Psoas muscle (tissue), 8 donors: ENCODE results near the gene CUX1. TPM values are rescaled to one million over a fixed set of nuclear protein-coding genes. Genes with fewer than 3 reads are reported as not detected.
A peak's percentile ranks its signal among the peaks of the same experiment; 100 is the strongest.

Source experiments
- ATAC-seq, 4 donors: fragments of 200-7000 bp; cut with Tn5 transposase; one replicate each; pipeline ENCODE4 v1.9.1; 2020; ENCODE audit warnings: moderate library complexity in 3 of 4, mild to moderate bottlenecking in 2 of 4
- DNase-seq, 2 donors: peaks; one replicate each; pipeline ENCODE4 v3.0.0-alpha.2; 2020
- H3K27ac ChIP-seq: fragments of 200-600 bp; one replicate; pipeline ENCODE4 v1.8.0; 2022
- H3K27me3 ChIP-seq, 3 donors: fragments of 200-600 bp in 1 of 3; one replicate each; pipeline versions ENCODE4 v1.6.1 to v1.8.0; 2013 to 2022; ENCODE audit warnings: low read length in 2 of 3, mild to moderate bottlenecking in 2 of 3, moderate library complexity in 1 of 3; ENCODE audit not compliant: insufficient read depth in 3 of 3
- H3K36me3 ChIP-seq, 2 donors: fragments of 200-600 bp in 1 of 2; one replicate each; pipeline versions ENCODE4 v1.6.1 to v1.8.0; 2013 to 2022; ENCODE audit warnings: low read depth in 1 of 2, mild to moderate bottlenecking in 1 of 2, moderate library complexity in 1 of 2; ENCODE audit not compliant: insufficient read depth in 1 of 2
- H3K4me1 ChIP-seq: fragments of 200-600 bp; one replicate; pipeline ENCODE4 v1.8.0; 2022
- H3K4me3 ChIP-seq: fragments of 200-600 bp; one replicate; pipeline ENCODE4 v1.8.0; 2022; ENCODE audit warnings: mild to moderate bottlenecking
- H3K9me3 ChIP-seq: fragments of 200-600 bp; one replicate; pipeline ENCODE4 v1.8.0; 2022
- WGBS, 3 donors: extraction: QIAGEN DNeasy Blood & Tissue Kit; methylation state at CpG; one replicate each; pipeline versions ENCODE4 v1.1.6 to v1.1.7; 2013; 5-methylcytosine and 5-hydroxymethylcytosine counted together
- intact Hi-C, 2 donors: fragments of 100-400 bp; cut with DNase I; formaldehyde crosslinking; loops; one replicate each; pipeline versions ENCODE4 v1.11.0 to v1.14.2; 2022
- polyA plus RNA-seq, 3 donors: library from polyadenylated mRNA; stranded (reverse); fragments of 200-250 nt; gene quantifications; one replicate each; pipeline ENCODE4 v1.2.3, GENCODE V29; 2013
- total RNA-seq, 4 donors: library from RNA; stranded (reverse); fragmentation: NEBNext Ultra II Directional in 2 of 4; extraction: Animal tissue kit (Norgen Biotek cat#: 25700) in 2 of 4; gene quantifications; one replicate each; pipeline versions ENCODE4 v1.2.1 to v1.2.4, GENCODE V29; 2021 to 2023
- TF ChIP-seq, protein P1 (sequence below): fragments of 200-600 bp; IDR thresholded peaks from one replicate; pipeline ENCODE4 v1.8.0; 2022; ENCODE audit warnings: antibody characterized with exemption
- donor health status: healthy with polysubstance abuse.
- donor health status: DM: no; HTN: no; CAD: no; lungs with moderate emphysema.
- donor health status: Bipolar disorder and iron deficiency.
- donor health status: healthy.
- donor health status: DM: yes; HTN: yes; CAD: no.
- donor health status: DM: no; HTN: no; CAD: no.
- donor health status: DM: no; HTN: no; CAD: no.
- donor health status: DM: yes; HTN: yes; CAD: no.

The CUX1 gene
- total and polyA plus RNA-seq, 7 donors, result 12.5 to 95.6 (median 72.4) TPM

DNA sequence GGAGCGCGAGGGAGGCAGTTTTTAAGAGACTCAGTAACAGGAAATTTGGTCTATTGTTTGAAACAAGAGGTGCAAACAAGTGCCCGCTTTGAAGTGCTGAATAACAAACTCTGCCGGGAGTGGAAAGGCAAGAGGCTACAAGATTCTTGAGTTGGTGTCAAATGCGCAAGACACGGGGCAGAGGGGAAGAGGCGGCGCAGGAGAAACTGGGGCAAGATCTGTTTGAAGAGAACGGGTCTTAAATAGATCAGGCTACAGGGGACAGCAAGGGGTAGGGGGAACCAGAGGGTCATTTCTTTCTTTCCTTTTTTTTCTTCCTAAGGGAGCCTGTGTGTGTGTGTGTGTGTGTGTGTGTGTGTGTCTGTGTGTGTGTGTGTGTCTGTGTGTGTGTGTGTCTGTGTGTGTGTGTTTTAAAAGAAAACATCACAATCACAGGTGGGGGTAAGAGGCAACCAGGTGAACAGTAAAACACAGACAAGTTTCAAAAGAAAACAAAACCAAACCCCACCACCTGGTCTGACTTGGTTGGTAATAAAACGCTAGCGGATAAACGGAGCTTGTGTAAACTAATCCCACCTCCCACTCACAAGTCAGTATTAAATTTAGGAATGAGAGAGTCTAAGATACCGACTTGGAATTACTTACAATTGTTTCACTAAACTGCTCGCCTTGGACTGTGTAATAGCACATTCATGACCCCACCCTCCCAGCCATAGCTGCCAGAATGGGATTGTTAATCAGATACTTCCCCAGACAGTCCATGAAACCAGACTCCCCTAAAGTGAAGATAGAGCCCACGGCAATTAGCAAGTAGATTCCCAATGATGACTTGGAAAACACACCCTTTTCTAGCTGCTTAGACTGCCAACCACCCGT lies 13.1 kb upstream of the CUX1 start:
- no peaks in the 10 kb centered on the region for H3K4me1 ChIP-seq
- no peak overlapping the region for H3K4me3 ChIP-seq
- ATAC-seq (no peak), DNase-seq (no peak)
- WGBS, 3 donors, result 8 to 14% (median 12%) methylated on average over 16 of the region's 16 CpGs
- no peaks in the 10 kb centered on the region for H3K9me3 ChIP-seq
- TF ChIP-seq, protein P1, sequence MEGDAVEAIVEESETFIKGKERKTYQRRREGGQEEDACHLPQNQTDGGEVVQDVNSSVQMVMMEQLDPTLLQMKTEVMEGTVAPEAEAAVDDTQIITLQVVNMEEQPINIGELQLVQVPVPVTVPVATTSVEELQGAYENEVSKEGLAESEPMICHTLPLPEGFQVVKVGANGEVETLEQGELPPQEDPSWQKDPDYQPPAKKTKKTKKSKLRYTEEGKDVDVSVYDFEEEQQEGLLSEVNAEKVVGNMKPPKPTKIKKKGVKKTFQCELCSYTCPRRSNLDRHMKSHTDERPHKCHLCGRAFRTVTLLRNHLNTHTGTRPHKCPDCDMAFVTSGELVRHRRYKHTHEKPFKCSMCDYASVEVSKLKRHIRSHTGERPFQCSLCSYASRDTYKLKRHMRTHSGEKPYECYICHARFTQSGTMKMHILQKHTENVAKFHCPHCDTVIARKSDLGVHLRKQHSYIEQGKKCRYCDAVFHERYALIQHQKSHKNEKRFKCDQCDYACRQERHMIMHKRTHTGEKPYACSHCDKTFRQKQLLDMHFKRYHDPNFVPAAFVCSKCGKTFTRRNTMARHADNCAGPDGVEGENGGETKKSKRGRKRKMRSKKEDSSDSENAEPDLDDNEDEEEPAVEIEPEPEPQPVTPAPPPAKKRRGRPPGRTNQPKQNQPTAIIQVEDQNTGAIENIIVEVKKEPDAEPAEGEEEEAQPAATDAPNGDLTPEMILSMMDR, result no peak
- intact Hi-C loops, result no loop called here
- H3K36me3 ChIP-seq, result no peaks in the 10 kb centered on the region
- H3K27me3 ChIP-seq, result peaks cover 0 to 29% (median 6%) of the 10 kb centered on the region in 3 donors
- H3K27ac ChIP-seq, result no peak overlapping the region

- whole genome bisulfite sequencing, 3 donors, result 27 to 36% (median 27%) methylated on average over 10 of the region's 10 CpGs
- H3K36me3 ChIP-seq, result no peaks in the 10 kb centered on the region
- no peak overlapping the region for H3K27ac ChIP-seq
- intact Hi-C loops, result no loop called here
- ATAC-seq, result no peak
- H3K27me3 ChIP-seq, result peaks cover 0 to 29% (median 6%) of the 10 kb centered on the region in 3 donors
- no peak for DNase-seq
- H3K4me3 ChIP-seq, result no peak overlapping the region
- TF ChIP-seq, protein P1, result no peak
- H3K9me3 ChIP-seq, result no peaks in the 10 kb centered on the region
- H3K4me1 ChIP-seq, result no peaks in the 10 kb centered on the region
Observed at GRCh38 chr7:101804967-101805366, 12.5 kb upstream of the CUX1 start.

- H3K9me3 ChIP-seq, result no peaks in the 10 kb centered on the region
- no peaks in the 10 kb centered on the region for H3K4me1 ChIP-seq
- intact Hi-C loops, result loop anchor here (5.0 to 10.0 kb wide), 3 partner anchors 70 to 422 kb away; no protein-coding TSS in a partner anchor
- H3K27ac ChIP-seq, result no peak overlapping the region
- no peak for ATAC-seq
- no peaks in the 10 kb centered on the region for H3K36me3 ChIP-seq
- H3K4me3 ChIP-seq, result no peak overlapping the region
- no peak for DNase-seq
- TF ChIP-seq, protein P1, result no peak
- no peaks in the 10 kb centered on the region for H3K27me3 ChIP-seq
- 92 to 95% (median 93%) methylated on average over 1 of the region's 1 CpG for WGBS, 3 donors
Observed at GRCh38 chr7:101812595-101812994, 4.8 kb upstream of the CUX1 start.

DNA sequence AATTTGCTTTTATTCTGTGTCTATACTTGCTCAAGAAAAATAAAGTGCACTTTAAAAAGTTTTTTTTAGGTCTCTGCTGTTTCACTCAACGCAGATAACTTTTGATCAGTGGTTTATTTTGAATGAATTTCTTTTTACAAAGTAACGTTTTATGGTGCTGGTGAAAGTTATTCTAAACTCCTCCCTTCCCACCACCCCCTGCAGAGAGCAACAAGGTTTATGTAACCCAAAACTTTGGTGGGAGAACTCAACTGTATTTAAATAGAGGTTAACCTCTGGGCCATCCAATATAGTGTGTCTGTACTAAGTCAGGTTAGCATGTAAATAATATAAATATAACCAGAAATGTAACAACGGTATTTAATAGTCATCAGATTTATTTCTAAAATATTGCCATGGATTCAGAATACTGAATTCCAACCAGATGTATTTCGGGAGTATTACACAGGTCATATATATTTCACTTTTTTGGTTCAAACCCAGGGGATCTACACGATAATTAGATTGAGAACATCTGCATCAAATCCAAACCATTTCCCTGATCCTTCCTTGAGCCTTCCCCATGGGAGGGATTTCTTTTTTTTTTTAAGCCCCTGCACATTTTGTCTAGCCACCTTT lies 3.9 kb upstream of the CUX1 start:
- no peaks in the 10 kb centered on the region for H3K27me3 ChIP-seq
- H3K4me1 ChIP-seq, result peaks cover 4% of the 10 kb centered on the region
- H3K36me3 ChIP-seq, result no peaks in the 10 kb centered on the region
- TF ChIP-seq, protein P1, result no peak
- no peak for ATAC-seq
- 40 to 42% (median 42%) methylated on average over 5 of the region's 5 CpGs for WGBS, 3 donors
- H3K4me3 ChIP-seq, result peak overlapping the region; percentile 82
- DNase-seq, result no peak
- no peaks in the 10 kb centered on the region for H3K9me3 ChIP-seq
- H3K27ac ChIP-seq, result no peak overlapping the region
- intact Hi-C loops, result loop anchor here (2.0 to 10.0 kb wide), 6 partner anchors 71 to 421 kb away; no protein-coding TSS in a partner anchor
